Skin epidermis (tissue), 12 donors: Measurements from ENCODE around the gene DNAH6.

Source experiments
- H3K27ac ChIP-seq, 21 experiments: fragments of 200-600 bp; sonication (generic) in 11 of 21; one replicate each; pipeline ENCODE4 v1.5.0; 2020; ENCODE audit warnings: mild to moderate bottlenecking in 3 of 21, inconsistent platforms in 2 of 21, moderate library complexity in 2 of 21
- H3K4me3 ChIP-seq, 7 experiments: fragments of 200-600 bp; sonication (generic) in 2 of 7; one replicate each; pipeline ENCODE4 v1.5.0; 2020; ENCODE audit warnings: inconsistent platforms in 2 of 7, mild to moderate bottlenecking in 2 of 7, moderate library complexity in 1 of 7

DNAH6 gene

GRCh38 chr2:84674099-84674498, 157.8 kb downstream of the DNAH6 start:
- Histone ChIP-seq H3K27ac (no peak overlapping the region), H3K4me3 (no peak overlapping the region)

- no peak overlapping the region for H3K4me3 ChIP-seq
Measured at GRCh38 chr2:84674586-84674985, 158.3 kb downstream of the DNAH6 start.

GRCh38 chr2:84676295-84676694, 160.0 kb downstream of the DNAH6 start:
- Histone ChIP-seq H3K4me3 (no peak overlapping the region), H3K27ac (no peak overlapping the region)

More at GRCh38 chr2:84674586-84674985, 158.3 kb downstream of the DNAH6 start:
- H3K27ac ChIP-seq: no peak overlapping the region

- Histone ChIP-seq H3K4me3 (no peak overlapping the region), H3K27ac (no peak overlapping the region)
Measured at GRCh38 chr2:84678214-84678613, 161.9 kb downstream of the DNAH6 start.

- Histone ChIP-seq H3K4me3 (no peak overlapping the region), H3K27ac (no peak overlapping the region)
Measured at GRCh38 chr2:84686783-84687476, 170.6 kb downstream of the DNAH6 start.

GRCh38 chr2:84687498-84688149, 171.3 kb downstream of the DNAH6 start:
- H3K27ac ChIP-seq: no peak overlapping the region
- no peak overlapping the region for H3K4me3 ChIP-seq

- no peak overlapping the region for H3K4me3 ChIP-seq
- H3K27ac ChIP-seq: no peak overlapping the region
Measured at GRCh38 chr2:84690225-84690624, 173.9 kb downstream of the DNAH6 start.

- Histone ChIP-seq H3K4me3 (no peak overlapping the region), H3K27ac (peak overlapping the region in 3 of 21 experiments; percentile 63 to 76 (median 65))
Measured at GRCh38 chr2:84694088-84694622, 177.9 kb downstream of the DNAH6 start.

GRCh38 chr2:84697895-84698294, 181.6 kb downstream of the DNAH6 start:
- no peak overlapping the region for H3K27ac ChIP-seq

GRCh38 chr2:84700006-84700405, 183.7 kb downstream of the DNAH6 start:
- Histone ChIP-seq H3K4me3 (no peak overlapping the region), H3K27ac (no peak overlapping the region)

More at GRCh38 chr2:84697895-84698294, 181.6 kb downstream of the DNAH6 start:
- no peak overlapping the region for H3K4me3 ChIP-seq

- Histone ChIP-seq H3K27ac (no peak overlapping the region), H3K4me3 (no peak overlapping the region)
Measured at GRCh38 chr2:84701880-84702279, 185.6 kb downstream of the DNAH6 start.

- Histone ChIP-seq H3K27ac (no peak overlapping the region), H3K4me3 (no peak overlapping the region)
Measured at GRCh38 chr2:84702941-84703340, 186.6 kb downstream of the DNAH6 start.

- Histone ChIP-seq H3K4me3 (no peak overlapping the region), H3K27ac (no peak overlapping the region)
Measured at GRCh38 chr2:84703831-84704230, 187.5 kb downstream of the DNAH6 start.

- no peak overlapping the region for H3K27ac ChIP-seq
- H3K4me3 ChIP-seq: no peak overlapping the region
Measured at GRCh38 chr2:84704505-84705244, 188.4 kb downstream of the DNAH6 start.

- H3K27ac ChIP-seq: no peak overlapping the region
- H3K4me3 ChIP-seq: no peak overlapping the region
Measured at GRCh38 chr2:84705858-84706257, 189.6 kb downstream of the DNAH6 start.

GRCh38 chr2:84708442-84708841, 192.1 kb downstream of the DNAH6 start:
- Histone ChIP-seq H3K4me3 (no peak overlapping the region), H3K27ac (no peak overlapping the region)

GRCh38 chr2:84711651-84712050, 195.4 kb downstream of the DNAH6 start:
- Histone ChIP-seq H3K4me3 (no peak overlapping the region), H3K27ac (no peak overlapping the region)

GRCh38 chr2:84713441-84713840, 197.1 kb downstream of the DNAH6 start:
- H3K27ac ChIP-seq: no peak overlapping the region
- H3K4me3 ChIP-seq: no peak overlapping the region

- Histone ChIP-seq H3K4me3 (no peak overlapping the region), H3K27ac (no peak overlapping the region)
Measured at GRCh38 chr2:84716564-84716963, 200.3 kb downstream of the DNAH6 start.

- H3K4me3 ChIP-seq: no peak overlapping the region
- no peak overlapping the region for H3K27ac ChIP-seq
Measured at GRCh38 chr2:84717302-84717701, 201.0 kb downstream of the DNAH6 start.

- no peak overlapping the region for H3K4me3 ChIP-seq
- no peak overlapping the region for H3K27ac ChIP-seq
Measured at GRCh38 chr2:84719434-84719833, 203.1 kb downstream of the DNAH6 start.
